NOMO-1 (cell line): ENCODE data around the gene GPR39.

Source experiments
- DNase-seq, 2 experiments: peaks; one replicate each; lab custom pipeline; 2025; ENCODE audit not compliant: unreplicated experiment in 2 of 2; lab: John Stamatoyannopoulos, UW

GPR39 gene

DNA sequence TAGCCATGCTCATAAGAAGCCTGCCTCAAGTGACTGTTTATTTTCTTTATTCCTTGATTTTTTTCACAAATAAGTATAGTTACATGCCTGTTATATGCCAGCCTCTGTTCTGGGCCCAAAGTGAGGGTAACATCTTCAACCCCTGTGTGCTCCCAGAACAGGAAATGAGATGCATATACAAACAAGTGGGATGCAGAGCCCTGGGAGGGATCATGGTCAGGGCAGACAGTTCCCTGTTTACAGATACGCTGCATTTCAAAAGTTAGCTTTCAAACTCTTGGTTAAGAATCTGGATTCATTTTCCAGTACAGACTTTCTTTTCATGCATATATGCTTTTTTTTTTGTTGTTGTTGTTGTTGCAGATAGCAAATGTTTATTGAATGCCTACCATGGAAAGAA, 24.4 kb downstream of the GPR39 start:
- no peak for DNase-seq

DNA sequence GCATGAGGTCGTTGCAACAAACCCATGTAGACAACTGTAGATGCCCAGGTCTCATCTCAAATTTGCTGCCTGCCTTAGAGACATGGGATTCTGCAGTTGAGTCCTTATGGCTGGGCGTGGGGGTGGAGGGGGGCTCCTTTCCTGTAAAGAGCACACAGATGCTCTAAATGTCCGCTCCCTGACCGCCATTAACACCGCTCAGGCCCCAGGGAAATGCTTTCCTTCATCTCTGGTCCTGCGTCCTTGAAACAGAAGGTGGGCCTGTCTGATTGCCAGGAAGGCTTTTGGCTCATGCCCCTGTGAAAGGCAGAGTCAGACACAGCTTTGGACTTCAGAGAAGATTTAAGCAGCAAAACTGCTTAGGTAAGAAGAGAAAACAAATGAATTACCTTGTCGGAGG, 25.7 kb downstream of the GPR39 start:
- DNase-seq, result no peak

DNA sequence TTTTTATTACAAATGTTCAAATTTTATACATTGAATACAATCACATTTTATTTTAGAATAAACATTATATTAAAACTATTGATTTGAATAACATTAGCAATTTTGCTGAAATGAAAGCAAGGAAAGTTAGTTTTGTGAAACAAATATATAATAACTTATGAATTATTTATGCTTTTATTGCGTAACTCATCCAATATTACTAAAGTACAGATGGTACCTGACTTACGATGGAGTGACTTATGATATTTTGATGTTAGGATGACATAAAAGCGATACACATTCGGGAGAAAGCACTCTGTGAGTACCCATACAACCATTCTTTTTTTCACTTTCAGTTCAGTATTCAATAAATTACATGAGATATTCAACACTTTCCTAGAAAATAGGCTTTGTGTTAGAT, 26.5 kb downstream of the GPR39 start:
- DNase-seq, result no peak

DNA sequence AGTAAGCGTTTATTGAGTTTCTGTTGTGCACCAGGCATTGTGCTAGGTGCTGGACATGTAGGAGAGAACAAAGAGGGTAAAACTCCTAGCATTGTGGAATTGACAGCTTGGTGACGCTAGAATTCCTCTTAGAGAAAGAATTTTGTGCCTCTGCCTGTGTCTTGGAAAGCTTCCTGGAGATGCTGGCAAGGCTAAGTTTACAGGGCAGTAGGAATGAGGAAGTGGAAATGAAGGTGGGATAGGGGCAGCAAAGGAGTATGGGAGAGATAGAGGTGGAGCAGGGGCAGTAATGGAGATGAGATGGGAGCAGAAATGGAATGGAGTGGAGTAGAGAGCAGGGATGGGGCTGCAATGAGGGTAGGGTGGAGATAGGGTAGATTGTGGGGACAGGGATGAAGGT, 29.8 kb downstream of the GPR39 start:
- DNase-seq, result no peak

DNA sequence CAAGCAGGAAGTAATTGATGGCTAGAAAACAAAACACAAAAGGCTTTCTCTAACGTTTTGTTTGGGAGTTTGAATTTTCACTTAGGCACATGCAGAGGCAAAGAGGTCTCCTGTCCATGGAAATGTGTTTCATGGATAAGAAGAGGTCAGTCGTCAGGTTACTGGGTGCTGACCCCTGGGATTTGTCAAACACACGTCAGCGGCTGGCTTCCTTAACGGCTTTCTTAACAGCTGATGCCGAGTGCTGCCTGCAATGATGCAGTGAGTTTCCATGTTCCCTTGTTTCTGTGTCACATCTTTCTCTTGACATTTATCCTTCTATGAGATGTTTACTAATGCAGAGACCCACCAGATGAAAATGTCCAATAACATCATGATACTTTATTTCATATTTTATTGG, 31.7 kb downstream of the GPR39 start:
- peak in 1 of 2 experiments; percentile 6 for DNase-seq

DNA sequence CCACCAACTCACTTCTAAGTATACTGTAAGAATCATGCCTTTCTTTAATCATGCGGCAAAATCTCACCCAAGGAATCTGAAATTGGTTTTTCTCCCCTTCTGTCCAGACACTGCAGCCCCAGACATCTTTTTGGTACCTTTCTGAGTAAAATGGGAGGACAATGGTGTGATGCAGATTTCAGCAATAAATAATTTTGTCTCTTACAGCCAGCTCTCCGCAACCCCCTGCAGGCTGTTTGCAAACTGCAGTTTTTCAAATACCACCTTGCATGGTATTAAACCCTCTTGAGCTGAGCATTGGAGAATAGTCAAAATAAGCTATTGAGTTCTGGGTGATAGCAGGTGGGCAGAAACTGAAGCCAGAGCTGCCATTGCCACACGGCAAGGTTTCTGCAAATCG, 32.2 kb downstream of the GPR39 start:
- peak; percentile 2 to 9 for DNase-seq

DNA sequence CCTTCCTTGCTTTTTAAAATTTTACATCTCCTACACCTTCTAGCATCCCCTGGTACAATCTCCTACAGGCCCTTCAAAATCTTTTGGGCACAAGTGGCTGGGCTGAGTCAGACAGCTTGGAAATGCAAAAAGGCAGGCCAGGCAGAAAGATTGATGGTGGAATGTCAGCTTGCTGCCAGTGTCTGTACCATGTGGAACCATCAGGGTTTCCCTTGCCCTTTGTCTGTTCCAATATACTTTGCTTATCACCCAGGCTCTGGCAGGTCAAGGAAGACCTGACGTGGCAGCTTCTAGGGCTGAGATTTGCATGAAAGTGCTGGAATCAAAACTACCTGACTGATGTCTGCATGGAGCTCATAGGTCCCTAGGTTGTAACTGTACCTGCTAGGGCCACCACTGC, 33.3 kb downstream of the GPR39 start:
- no peak for DNase-seq

DNA sequence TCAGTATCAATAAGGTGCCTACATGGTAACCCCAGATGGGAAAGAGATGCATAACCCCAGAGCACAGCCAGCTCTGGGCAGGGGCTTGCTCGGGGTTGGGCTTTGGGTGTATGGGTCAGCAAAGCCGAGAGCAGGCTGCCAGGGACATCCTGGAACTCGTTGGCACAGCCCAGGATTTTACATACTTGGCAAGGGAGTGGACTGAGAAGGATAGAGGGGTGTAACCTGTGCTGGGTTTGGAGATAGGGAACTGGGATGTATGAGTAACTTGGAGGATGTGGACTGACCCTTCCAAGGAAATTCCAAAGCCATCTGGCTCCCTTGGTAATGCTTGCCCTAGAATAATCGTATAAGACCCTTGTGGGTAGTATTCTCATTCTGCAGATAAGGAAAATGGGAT, 44.2 kb downstream of the GPR39 start:
- no peak for DNase-seq

DNA sequence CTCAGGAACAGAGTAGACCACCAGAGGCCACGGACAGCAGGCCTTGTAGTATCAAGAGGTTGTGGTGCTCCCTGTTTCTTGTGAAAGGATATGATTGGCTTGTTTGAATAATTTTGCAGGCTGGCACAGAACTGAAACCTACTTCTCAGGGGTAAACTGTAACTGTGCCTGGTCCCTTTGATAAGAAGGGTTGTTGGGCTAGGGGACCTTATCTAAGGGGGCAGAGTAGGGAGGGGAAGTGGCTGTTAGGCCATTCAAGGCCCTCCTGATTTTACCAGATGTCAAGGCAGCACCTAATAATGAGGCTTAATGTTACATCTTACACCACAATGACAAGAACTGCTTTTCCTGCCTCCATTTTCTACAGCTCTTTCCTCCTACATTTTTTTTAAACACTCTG, 45.6 kb downstream of the GPR39 start:
- no peak for DNase-seq

DNA sequence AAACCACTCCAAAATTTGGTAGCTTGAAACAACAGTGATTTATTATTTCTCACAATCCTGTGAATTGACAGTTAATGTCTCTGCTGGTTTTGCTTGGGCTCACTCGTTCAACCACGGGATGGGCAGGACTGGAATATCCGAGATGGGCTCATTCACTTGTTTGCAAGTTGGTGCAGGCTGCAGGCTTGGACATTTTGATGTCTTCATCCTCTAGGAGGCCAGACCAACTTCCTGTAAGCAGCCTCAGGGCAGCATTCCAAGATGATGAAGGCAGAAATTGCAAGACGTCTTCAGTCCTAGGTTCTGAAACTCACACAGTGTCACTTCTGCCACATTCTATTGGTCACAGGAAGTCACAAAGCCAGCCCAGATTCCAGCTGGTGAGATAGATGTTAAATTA, 47.1 kb downstream of the GPR39 start:
- DNase-seq, result no peak

DNA sequence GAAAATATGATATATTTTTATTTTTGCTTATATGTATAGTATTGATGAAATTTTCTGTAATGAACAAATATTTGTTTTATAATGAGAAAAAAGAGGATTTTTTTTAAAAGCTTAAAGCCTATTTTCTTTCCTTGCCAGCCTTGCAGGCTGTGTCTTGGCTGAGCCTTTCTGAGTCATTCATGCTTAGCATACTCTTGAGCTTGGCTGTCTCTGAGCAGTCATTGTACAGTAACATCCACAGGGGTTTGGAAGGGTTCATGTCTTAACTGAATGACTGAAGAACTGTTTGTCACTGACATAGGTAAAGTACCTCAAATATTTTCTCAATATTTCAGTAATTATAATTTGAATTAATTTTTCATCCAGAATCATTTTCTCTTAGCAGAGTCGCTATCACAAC, 49.3 kb downstream of the GPR39 start:
- no peak for DNase-seq

DNA sequence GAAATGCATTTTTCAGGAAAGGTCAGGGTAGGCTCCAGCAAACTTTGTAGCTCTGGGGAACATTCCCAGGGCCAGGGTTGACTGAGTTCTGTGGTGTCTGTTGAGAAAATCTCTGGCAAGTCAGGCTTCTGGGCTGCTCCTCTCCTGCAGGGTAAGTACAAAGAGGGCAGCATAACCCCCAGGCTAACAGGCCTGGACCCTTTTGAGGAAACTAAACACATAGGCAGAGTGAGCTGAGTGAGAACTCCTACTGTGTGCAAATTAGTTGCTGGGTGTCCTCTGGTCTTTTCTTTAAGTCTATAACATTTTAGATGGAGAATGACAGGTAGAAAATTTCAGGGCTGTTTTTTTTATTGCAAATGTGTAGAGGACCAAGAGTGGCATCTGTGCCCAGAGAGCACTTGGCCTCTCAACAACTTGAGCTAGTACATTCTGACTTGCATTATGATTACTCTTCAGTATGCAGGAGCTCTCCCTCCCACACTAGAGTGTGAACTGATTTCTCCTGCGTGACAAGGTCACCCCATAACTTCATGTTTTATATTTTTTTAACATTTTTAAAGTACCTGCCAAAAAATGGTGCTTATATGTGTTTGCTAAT, 49.9 kb downstream of the GPR39 start:
- DNase-seq, result no peak

DNA sequence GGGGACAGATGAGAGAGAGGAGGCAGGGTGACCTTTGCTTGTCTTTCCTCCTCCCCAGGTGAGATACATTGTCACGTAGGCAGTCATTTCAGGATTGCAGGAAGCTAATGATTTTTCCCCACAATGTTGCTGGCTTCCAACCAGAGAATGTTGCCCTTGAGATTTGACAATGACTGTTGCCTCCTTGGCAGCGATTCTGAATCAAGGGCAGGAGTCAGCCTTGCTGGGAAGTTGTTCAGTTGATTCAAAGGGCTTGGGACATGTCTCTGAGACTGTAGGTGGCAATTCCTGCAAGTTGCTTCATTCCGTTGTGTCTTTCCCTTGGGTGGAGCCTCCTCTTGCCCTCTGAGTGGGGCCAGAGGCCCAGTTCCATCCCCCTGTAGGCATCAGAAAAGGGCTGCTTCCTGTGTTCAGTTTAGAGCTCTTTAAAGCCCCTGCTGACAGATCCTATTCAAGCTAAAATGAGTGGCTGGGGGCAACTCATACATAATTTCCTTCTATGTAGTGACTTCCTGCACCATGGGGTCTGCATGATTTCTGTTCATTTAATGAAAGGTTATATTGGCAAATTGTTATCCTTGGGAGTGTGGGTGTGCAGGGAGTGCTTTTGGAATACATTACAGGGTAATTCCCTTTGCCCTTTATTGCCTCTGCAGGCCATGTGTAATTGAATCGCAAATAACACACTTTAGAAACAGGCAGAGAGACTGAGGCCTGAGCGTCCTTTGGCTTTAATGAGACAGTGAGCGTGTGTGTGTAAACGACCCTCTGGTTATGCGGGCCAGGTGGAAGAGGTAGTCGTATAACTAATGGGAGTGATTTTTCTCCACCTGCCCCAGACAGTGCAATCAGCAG, 52.4 kb downstream of the GPR39 start:
- DNase-seq, result no peak

DNA sequence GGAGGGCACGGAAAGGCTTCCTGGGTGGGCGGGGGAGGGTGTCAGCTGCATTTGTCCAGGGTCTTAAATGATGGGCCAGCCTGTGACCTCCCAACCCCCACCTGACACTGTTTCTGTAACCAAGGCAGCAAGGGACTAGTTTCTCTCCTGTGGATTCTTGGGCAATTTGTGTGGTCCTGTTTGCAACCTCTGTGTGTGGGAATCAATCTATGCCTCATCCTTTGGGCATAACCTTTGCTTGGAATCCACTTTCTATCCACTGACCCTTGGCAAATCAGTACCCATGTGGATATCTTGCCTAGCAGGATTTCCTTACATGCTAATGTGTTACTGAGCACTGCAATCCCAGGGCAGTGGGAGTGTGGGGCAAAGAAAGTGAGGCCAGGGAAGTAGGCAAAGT, 54.1 kb downstream of the GPR39 start:
- DNase-seq, result no peak

DNA sequence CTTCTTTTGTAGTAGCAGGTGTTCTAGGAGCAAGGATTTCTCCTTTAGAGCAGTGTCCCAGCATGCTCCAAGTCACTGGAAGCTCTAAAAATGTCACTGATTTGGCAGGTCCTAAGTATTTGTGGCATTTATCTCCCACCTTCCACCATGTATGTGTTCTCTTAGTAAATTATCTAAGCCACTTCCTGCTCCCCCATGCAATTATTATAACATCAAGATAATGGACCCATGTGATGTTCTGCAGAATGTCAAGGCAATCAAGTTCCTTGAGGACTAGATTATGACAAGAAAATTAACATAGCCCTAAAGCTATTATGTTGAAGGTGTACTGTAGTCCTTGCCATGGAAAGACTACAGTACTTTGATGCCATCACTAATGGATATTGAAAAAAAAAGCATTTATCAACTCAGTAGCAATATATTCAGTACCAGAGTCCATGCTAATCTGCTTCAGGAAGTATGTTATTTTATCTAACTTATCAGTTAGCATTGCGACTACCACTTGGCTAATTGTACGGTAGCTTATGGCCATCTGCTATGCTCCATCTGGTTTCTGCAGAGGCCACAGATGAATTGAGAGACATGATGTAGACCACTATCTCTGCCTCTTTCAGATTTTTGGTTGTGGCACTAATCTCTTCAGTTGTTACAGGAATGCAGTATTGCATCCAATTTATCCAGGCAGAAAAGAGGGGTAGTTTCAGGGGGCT, 56.7 kb downstream of the GPR39 start:
- no peak for DNase-seq

DNA sequence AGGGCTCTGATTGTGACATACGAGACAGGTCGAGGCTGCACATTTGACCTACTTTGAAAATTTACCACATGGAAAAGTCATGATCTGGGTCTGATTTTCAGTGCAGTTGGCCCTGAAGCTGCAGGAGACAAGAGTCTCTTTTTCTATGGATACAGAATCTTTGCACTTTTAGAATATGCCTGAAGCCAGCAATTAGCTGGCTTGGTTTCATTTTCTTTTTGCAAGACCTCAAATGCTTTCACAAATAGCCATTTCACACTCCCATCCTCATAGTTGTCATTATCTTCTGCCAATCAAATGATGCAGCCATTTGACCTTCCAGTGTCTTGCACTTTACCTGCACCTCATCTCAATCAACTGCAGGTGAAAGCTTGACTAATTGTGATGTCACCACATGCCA, 59.0 kb downstream of the GPR39 start:
- DNase-seq, result no peak

DNA sequence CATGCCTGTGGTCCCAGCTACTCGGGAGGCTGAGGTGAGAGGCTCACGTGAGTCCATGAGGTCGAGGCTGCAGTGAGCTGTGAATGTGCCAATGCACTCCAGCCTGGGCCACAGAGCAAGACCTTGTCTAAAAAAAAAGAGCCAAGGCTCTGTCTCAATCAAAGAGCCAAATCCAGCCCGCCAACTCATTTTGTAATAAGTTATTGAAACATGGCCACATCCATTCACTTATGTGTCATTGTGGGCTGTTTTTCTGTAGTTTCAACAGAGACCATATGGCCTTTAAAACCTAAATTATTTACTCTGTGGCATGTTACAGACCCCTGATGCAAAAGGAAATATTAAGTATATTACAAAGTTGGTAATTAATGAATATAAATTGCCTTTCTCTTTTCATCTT, 60.8 kb downstream of the GPR39 start:
- no peak for DNase-seq

DNA sequence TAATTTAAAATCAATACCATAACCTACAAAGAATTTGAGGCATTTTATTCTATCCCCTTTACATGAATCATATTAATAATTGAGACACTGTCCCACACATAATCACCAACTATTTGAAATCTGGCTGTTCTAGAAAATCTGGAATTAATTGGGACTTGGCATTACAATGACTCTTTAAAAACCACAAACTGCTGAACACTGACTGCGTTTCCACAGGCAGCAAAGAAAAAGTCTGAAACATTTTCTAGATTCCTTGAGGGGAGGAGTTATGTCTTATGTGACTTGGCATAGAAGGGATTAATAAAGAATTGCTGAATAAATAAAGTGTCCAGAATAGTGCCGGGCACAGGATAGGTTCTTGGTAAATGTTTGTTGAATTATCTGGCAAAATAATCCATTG, 61.4 kb downstream of the GPR39 start:
- no peak for DNase-seq

DNA sequence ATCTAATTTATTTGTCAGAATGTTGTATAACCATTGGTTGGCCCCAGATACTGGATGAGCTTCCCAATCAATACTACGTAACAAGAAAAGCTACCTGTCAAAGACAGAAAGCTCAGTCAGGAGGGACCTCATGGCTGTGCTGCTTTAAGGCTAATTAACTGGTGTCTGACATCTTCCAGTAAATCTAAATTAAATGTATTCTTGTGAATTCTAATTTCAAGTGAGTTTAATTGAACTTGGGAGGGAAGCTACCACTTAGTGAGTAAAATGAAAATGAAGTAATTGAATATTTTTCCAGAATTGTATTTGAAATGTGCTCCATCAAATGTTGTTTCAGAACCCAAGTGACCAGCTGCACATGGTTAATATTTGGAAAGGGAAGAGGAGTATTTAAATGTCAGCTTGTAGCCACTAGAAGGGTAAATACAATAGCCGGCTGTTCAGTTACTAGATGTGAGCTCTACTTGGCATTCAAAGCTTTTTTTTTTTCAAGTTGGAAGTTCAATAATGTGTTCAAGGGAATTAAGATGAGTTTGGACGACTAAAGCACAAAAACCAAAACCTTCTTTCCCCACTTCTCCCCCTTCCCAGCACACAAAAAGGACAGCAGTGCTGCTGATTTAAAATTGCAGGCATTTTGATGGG, 62.0 kb downstream of the GPR39 start:
- no peak for DNase-seq

DNA sequence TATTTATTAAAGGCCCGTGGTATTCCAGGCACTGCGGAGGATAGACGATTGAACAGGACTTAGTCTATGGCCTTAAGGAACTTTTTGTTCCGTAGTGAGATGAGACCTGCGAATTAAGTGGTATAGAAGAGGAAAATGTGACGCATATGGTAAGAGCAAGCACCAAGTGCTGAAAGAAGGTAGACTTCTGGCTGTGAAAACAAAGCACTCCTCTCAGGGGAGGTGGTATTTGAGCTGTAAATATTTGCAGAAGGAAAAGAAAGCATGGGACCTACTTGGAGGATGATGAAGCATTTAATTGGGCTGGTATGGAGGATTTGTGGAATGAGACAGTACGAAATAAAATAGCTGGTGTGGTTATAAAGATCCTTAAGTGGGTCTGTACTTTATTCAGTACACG, 62.5 kb downstream of the GPR39 start:
- no peak for DNase-seq

DNA sequence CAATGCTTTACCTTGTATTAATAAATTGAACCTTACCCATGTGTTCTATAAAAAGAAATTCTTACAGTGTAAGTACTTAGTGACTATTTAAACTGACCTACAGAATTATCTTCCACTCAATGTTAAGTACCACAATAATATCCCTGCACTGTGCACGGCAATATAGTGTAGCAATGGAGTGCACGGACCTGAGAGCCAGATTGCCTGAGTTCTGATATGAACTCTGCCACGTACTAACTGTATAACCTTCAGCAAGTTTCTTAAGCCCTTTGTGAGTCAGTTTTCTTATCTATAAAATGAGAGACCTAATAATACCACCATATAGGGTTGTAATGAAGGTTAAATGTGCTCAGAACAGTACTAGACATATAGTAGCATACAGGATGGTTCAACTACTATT, 66.2 kb downstream of the GPR39 start:
- DNase-seq, result no peak

DNA sequence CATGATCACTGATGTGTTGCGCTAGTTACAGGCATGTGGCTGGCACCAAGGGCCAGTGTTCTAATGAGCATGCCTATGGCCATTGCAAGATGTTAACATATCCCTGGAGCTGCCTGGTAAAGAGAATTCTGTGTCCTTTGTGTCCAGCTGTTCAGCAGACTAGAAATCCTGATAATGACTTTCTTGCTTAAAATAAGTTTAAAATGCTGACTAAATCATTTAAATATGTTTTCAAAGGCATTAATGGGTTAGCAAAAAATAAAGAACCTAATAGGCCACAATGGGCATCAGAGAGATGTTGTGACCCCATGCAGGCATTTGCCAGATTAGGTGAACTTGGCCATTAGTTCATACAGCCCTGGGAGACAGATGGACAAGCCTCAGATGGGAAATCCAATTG, 67.5 kb downstream of the GPR39 start:
- DNase-seq, result no peak
